ENCODE results near the gene INTS3. TPM values are rescaled to one million over a fixed set of nuclear protein-coding genes. Genes with fewer than 3 reads are reported as not detected.
A peak's percentile ranks its signal among the peaks of the same experiment; 100 is the strongest.

The INTS3 gene
- total and polyA plus RNA-seq, 2 of the 8 experiments (the other 6 are each of a cell fraction or from before 2014, with no cell fraction given) = 66.8 to 93.2 TPM

DNA sequence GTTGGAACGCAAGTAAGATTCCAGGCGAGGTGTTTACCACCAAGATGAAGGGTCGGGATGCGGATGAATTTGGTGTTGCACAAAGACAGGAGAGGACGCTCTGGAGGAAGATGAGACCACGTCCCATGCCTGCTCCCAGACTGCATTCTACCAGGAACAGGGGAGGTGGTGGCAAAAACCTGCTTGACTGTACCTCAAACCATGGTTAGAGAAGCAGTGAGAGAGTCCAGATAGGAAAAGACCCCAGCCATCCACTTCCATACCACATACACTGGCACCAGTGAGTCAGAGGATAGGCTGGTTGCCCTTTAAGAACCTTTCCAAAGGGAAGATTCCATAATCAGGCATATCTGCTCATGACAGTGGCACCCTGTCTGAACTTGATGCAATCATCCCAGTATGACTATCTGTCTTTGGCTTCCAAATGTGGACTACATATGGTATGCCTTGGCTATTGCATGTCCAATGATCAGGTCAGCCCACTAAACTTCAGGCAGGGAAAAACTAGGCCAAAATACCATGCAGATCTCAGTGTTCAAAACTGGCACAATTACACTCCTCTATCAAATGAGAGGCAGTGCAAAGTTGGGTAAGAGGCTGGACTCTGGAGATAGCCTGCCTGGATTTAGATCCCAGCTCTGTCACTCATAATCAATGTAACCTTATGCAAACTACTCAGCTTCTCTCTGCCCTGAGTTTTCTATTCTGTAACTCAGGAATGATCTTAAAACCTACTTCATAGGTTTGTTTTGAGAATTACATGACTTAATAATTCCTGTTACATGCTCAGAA is 28.7 kb upstream of the INTS3 start:
- POLR2A ChIA-PET (ENCODE audit: partially characterized antibody) = interaction anchor here (0.6 to 2.2 kb wide), 10 partner anchors 12 to 291 kb away, joined by 3 to 11 read pairs (median 4); partner anchors contain the start of genes NPR1, RPS27, S100A14 and SNAPIN
- Histone ChIP-seq H3K4me1 (replicated peaks in 1 of 4; ENCODE audit: control insufficient read depth in 3 of 4, insufficient read depth in 4 of 4, low read length in 3 of 4) (peaks cover 3 to 18% (median 12%) of the 10 kb centered on the region in 4 experiments), H3K79me2 (ENCODE audit: control insufficient read depth in 1 of 2, insufficient read depth in 2 of 2, low read length in 2 of 2) (no peaks in the 10 kb centered on the region), H3K36me3 (ENCODE audit: control insufficient read depth in 2 of 4, insufficient read depth in 4 of 4, low read length in 3 of 4) (no peaks in the 10 kb centered on the region), H3K27ac (ENCODE audit: low read depth, low read length) (no peak overlapping the region), H2BK15ac (ENCODE audit: low read length) (no peak overlapping the region), H3K14ac (ENCODE audit: insufficient read length) (no peak overlapping the region), H3K9me3 (ENCODE audit: insufficient read depth in 2 of 2, low read depth in 1 of 2, low read length in 1 of 2) (no peaks in the 10 kb centered on the region), H3K9ac (replicated peaks in 1 of 4; ENCODE audit: extremely low read depth in 1 of 4, low read depth in 3 of 4, low read length in 3 of 4) (no peak overlapping the region; a peak in 1 of 7 replicates), H2BK12ac (ENCODE audit: low read depth, low read length) (no peak overlapping the region), H3K79me1 (ENCODE audit: low read depth, low read length) (no peaks in the 10 kb centered on the region), H3K56ac (replicated peaks; ENCODE audit: insufficient read length, low read depth, low read length) (no peak overlapping the region), H4K91ac (replicated peaks; ENCODE audit: insufficient read length, low read length) (peak overlapping the region; percentile 79), H4K5ac (ENCODE audit: insufficient read length, low read depth, low read length) (no peak overlapping the region), H3K27me3 (replicated peaks in 1 of 4; ENCODE audit: control insufficient read depth in 3 of 4, extremely low read depth in 1 of 4, insufficient read depth in 3 of 4, low read length in 3 of 4) (no peaks in the 10 kb centered on the region), H4K20me1 (replicated peaks in 1 of 2; ENCODE audit: control insufficient read depth in 1 of 2, insufficient read depth in 2 of 2, low read length in 2 of 2) (no peaks in the 10 kb centered on the region), H3K23ac (ENCODE audit: insufficient read length) (no peak overlapping the region), H2AFZ (ENCODE audit: low read length) (peak overlapping the region; percentile 74; the same call in 1 of the 2 replicates), H2BK5ac (ENCODE audit: low read depth, low read length) (no peak overlapping the region), H2AK5ac (ENCODE audit: low read depth, low read length) (no peak overlapping the region), H2BK20ac (ENCODE audit: low read length) (no peak overlapping the region; the same call in 1 of the 2 replicates), H4K8ac (ENCODE audit: extremely low read depth, insufficient read depth, low read length) (no peak overlapping the region), H3K4me2 (ENCODE audit: insufficient read depth in 1 of 2, low read depth in 2 of 2, low read length in 2 of 2) (peak overlapping the region in 1 of 2 experiments; percentile 61; a peak in 1 of 4 replicates), H3K23me2 (ENCODE audit: low read depth, low read length) (no peaks in the 10 kb centered on the region), H3K4me3 (ENCODE audit: extremely low read depth in 1 of 4, insufficient read depth in 2 of 4, low read depth in 3 of 4, low read length in 4 of 4) (no peak overlapping the region), H2BK120ac (replicated peaks; ENCODE audit: low read depth, low read length) (peak overlapping the region; percentile 57), H3K4ac (replicated peaks; ENCODE audit: insufficient read length, low read depth, low read length) (no peak overlapping the region), H3K18ac (ENCODE audit: extremely low read depth, low read length) (no peak overlapping the region)
- DNase-seq (ENCODE audit: low read depth in 1 of 2, low spot score in 2 of 2) (no peak), FAIRE-seq (no peak)
- CTCF ChIA-PET (ENCODE audit: partially characterized antibody) = interaction anchor here (0.7 to 3.1 kb wide), 9 partner anchors 13 to 166 kb away, joined by 3 to 17 read pairs (median 4); partner anchors contain the start of gene NPR1
- 94% methylated on average over 6 of the region's 6 CpGs; no CpG with 5 or more reads in 1 of the 2 experiments for WGBS, 2 experiments (ENCODE audit: extremely low coverage in 1 of 2, insufficient coverage in 1 of 2, insufficient read length in 1 of 2, insufficient replicate concordance in 2 of 2, low coverage in 1 of 2, low lambda C conversion rate in 2 of 2, missing lambda C conversion rate in 1 of 2)
- TF ChIP-seq CBX8 (IDR thresholded peaks at IDR 0.05; ENCODE audit: borderline replicate concordance, low read depth, low read length) = no peak
- TF ChIP-seq YY1 (IDR thresholded peaks at IDR 0.05; ENCODE audit: low read depth, low read length) = no peak
- TF ChIP-seq SP4 (IDR thresholded peaks at IDR 0.05; ENCODE audit: low read length) = no peak
- TF ChIP-seq SIN3A (conservative IDR thresholded peaks at IDR 0.05 in 1 of 2, IDR thresholded peaks at IDR 0.05 in 1 of 2; ENCODE audit: low read depth in 1 of 2, low read length in 2 of 2) = no peak
- no peak for TF ChIP-seq BCL11A (IDR thresholded peaks at IDR 0.05; ENCODE audit: low read depth in 2 of 2, low read length in 2 of 2)
- TF ChIP-seq, protein P1, sequence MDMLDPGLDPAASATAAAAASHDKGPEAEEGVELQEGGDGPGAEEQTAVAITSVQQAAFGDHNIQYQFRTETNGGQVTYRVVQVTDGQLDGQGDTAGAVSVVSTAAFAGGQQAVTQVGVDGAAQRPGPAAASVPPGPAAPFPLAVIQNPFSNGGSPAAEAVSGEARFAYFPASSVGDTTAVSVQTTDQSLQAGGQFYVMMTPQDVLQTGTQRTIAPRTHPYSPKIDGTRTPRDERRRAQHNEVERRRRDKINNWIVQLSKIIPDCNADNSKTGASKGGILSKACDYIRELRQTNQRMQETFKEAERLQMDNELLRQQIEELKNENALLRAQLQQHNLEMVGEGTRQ (IDR thresholded peaks at IDR 0.05; ENCODE audit: low read length) = no peak
- TF ChIP-seq CTBP2 (IDR thresholded peaks at IDR 0.05; ENCODE audit: borderline replicate concordance, insufficient read depth, insufficient read length, low read length) = no peak
- TF ChIP-seq TEAD4 (IDR thresholded peaks at IDR 0.05; ENCODE audit: low read depth, low read length) = no peak
- no peak for TF ChIP-seq TCF12 (IDR thresholded peaks at IDR 0.05; ENCODE audit: low read depth, low read length)
- no peak for TF ChIP-seq KDM4A (IDR thresholded peaks at IDR 0.05; ENCODE audit: low read depth, low read length, severe bottlenecking)

Measured in H1 (cell line).